ENCODE data around the gene EIF2S1.

EIF2S1 gene

DNA sequence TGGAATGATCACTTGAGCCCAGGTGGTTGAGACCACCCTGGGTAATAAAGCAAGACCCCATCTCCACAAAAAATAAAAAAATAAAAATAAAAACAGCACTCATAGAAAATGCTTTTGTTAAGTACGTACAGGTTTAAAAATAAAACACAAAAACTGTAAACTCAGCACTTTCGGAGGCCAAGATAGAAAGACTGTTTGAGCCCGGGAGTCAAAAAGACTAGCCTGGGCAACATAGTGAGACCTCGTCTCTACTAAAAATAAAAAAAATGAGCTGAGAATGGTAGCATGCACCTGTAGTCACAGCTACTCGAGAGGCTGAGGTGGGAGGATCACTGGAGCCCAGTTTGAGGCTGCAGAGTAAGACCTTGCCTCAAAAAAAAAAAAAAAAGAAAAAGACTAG is 8.1 kb upstream of the EIF2S1 start:
- H3K4me3 ChIP-seq (ENCODE audit: low read depth, low read length): no peak overlapping the region
- no peak for DNase-seq (ENCODE audit: low read depth)
- TF ChIP-seq POLR2A (IDR thresholded peaks at IDR 0.05; ENCODE audit: extremely low read depth, insufficient read length) (no peak), MYC (IDR thresholded peaks at IDR 0.05; ENCODE audit: low read depth, low read length) (no peak), MAX (IDR thresholded peaks at IDR 0.05; ENCODE audit: low read depth, low read length) (no peak)
- TF ChIP-seq, protein P1, sequence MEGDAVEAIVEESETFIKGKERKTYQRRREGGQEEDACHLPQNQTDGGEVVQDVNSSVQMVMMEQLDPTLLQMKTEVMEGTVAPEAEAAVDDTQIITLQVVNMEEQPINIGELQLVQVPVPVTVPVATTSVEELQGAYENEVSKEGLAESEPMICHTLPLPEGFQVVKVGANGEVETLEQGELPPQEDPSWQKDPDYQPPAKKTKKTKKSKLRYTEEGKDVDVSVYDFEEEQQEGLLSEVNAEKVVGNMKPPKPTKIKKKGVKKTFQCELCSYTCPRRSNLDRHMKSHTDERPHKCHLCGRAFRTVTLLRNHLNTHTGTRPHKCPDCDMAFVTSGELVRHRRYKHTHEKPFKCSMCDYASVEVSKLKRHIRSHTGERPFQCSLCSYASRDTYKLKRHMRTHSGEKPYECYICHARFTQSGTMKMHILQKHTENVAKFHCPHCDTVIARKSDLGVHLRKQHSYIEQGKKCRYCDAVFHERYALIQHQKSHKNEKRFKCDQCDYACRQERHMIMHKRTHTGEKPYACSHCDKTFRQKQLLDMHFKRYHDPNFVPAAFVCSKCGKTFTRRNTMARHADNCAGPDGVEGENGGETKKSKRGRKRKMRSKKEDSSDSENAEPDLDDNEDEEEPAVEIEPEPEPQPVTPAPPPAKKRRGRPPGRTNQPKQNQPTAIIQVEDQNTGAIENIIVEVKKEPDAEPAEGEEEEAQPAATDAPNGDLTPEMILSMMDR (IDR thresholded peaks at IDR 0.05; ENCODE audit: low read depth, low read length): no peak

DNA sequence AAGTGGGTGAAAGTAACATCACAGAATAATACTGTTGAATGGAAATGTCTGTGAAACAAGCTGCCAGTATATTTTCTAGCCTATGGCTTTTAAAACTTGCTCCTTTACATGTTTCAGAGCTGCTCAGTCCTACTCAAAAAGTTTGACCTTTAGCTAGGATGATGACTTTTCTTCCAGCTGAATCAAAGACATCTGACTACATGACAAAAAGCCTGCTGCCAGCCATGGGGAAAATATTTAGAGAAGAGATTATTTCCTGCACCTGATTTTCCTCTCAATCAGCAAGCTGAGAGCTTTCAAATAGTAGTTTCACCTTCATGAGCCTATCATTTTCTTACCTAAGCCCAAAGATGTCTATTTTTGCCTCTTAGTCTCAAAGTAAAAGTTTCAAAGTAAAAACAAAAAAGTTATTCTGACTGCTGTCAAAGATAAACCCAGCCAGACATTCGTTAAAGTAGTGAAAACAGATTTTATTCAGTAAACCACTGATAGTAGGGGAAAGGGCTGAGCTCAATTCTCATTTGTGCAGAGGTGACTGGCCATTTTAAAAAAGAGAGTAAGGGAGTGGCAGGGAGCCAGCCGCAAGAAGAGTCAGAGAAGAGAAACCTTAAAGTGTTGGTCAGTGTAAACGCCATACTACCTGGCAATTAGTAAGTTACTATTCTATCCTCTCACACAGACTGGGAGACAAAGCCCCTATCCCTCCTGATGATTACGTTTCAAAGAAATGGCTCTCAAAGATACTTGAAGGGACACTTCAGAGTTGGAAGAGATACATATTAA is 2.8 kb upstream of the EIF2S1 start:
- TF ChIP-seq MYC (IDR thresholded peaks at IDR 0.05; ENCODE audit: low read depth, low read length) (no peak), MAX (IDR thresholded peaks at IDR 0.05; ENCODE audit: low read depth, low read length) (no peak), POLR2A (IDR thresholded peaks at IDR 0.05; ENCODE audit: extremely low read depth, insufficient read length) (no peak)
- TF ChIP-seq, protein P1 (IDR thresholded peaks at IDR 0.05; ENCODE audit: low read depth, low read length): no peak
- no peak for DNase-seq (ENCODE audit: low read depth)
- no peak overlapping the region for H3K4me3 ChIP-seq (ENCODE audit: low read depth, low read length)

DNA sequence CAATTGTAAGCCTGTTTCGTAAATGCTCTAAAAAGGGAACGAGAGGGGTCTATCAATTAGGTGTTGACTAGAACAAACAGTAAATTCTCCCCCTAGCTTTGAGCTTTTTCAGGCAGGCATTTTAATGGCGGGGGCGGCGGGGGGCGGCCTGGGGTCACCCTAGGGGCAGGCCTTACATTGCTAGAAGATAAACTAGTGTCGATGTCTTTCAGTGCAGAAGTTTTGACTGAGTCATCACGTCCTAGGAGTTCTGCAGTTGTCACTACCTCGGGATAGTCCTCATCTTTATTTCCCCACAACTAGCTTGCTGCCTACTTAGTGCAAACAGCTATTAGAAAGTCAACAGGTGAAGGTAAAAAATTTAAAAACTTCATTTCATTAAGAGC is 2.2 kb upstream of the EIF2S1 start:
- TF ChIP-seq POLR2A (IDR thresholded peaks at IDR 0.05; ENCODE audit: extremely low read depth, insufficient read length) (no peak), MYC (IDR thresholded peaks at IDR 0.05; ENCODE audit: low read depth, low read length) (no peak), MAX (IDR thresholded peaks at IDR 0.05; ENCODE audit: low read depth, low read length) (no peak)
- TF ChIP-seq, protein P1 (IDR thresholded peaks at IDR 0.05; ENCODE audit: low read depth, low read length): no peak

DNA sequence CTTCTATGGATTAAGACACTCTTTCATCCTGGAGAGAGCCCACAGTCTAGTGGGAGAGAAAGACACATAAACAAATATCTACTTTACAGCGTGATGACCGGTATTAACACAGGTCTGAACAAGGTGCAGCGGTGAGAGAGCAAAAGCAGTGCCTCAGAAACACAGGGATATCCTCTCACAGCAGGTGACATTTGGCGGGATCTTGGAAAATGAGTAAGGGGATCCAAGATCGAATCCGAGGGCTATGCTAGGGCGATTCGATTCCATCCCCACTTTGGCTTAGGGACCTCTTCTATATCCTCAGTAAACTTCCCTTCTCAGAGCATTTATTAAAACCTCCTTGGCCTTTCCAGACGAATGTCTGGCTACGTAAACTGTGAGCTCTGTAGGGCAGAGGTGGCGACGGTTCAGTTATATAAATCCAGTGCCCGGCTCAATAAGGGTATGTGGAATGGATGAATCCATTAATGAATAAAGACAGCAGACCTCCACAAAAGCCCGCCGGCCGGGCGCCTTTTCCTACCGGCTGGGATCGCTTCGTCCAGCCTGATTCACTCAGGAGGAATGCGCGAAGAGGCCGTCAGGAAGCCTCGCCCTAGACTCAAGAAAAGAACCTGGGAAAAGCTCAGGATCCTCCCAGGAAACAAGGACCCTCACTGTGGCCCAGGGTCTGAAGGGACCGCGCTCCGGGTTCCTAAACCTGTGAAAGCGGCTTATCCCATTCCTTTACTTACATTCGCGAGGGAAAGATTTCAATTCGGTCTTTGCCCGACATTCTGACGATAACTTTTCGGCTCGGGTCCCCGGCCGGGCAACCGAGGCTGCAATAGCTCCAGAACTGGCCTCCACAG is 979 bp upstream of the EIF2S1 start:
- TF ChIP-seq, protein P1 (IDR thresholded peaks at IDR 0.05; ENCODE audit: low read depth, low read length): no peak
- TF ChIP-seq POLR2A (IDR thresholded peaks at IDR 0.05; ENCODE audit: extremely low read depth, insufficient read length) (no peak), MYC (IDR thresholded peaks at IDR 0.05; ENCODE audit: low read depth, low read length) (no peak), MAX (IDR thresholded peaks at IDR 0.05; ENCODE audit: low read depth, low read length) (no peak)
- H3K4me3 ChIP-seq (ENCODE audit: low read depth, low read length): peak overlapping the region; percentile 96
- DNase-seq (ENCODE audit: low read depth): peak; percentile 7

More for the DNA sequence above, 2.2 kb upstream of the EIF2S1 start:
- no peak overlapping the region for H3K4me3 ChIP-seq (ENCODE audit: low read depth, low read length)
- DNase-seq (ENCODE audit: low read depth): no peak

DNA sequence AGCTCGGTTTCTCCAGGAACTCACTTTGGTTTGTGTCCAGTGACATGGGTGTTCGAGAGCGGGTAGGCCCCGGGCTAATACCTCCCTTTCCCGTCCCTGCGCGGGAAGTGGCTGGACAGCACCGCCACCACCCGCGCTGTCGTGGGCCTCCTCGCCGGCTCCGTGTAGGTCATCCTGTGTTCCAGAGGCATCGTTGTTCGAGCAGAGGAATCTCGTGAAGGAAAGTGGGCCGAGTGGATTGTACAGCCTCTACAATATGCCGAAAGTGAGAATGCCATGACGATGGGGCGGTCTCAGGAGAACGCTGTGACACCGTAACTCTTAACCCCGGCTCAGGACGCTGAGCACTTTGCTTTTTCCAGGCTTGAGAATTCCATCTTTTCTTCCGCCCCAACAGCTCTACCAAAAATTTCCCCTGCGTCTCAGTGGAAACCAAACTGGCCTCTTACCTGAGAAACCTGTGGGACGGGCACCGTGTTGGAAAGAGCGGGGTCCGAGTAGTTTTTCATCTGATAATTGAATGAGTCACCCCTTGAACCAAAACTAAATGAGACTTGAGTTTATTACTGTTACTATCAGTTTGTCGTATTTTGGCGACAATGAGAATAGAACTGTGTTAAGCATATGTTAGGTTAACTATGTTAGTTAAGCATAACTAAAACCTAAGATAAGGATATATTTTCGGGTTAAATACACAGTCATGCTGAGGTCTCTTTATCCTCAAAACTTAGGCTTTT is 510 bp downstream of the EIF2S1 start:
- TF ChIP-seq MAX (IDR thresholded peaks at IDR 0.05; ENCODE audit: low read depth, low read length): no peak
- TF ChIP-seq POLR2A (IDR thresholded peaks at IDR 0.05; ENCODE audit: extremely low read depth, insufficient read length): no peak
- no peak for TF ChIP-seq MYC (IDR thresholded peaks at IDR 0.05; ENCODE audit: low read depth, low read length)
- TF ChIP-seq, protein P1 (IDR thresholded peaks at IDR 0.05; ENCODE audit: low read depth, low read length): no peak
- no peak for DNase-seq (ENCODE audit: low read depth)
- H3K4me3 ChIP-seq (ENCODE audit: low read depth, low read length): peak overlapping the region; percentile 96

Data from NB4 (cell line).